SHP77 treated with DMSO at 0.1 percent for 48 hours (cell line): ENCODE data around the gene KCNK1.

Experiments used
- DNase-seq: peaks from one replicate; lab custom pipeline; 2025; lab: John Stamatoyannopoulos, UW

Gene KCNK1

GRCh38 chr1:233613252-233614172, at the start of gene KCNK1:
Gene KCNK1, plus strand, starts transcription at chr1:233614106. Its CDS starts 66 bp downstream, at chr1:233614172.
- no peak for DNase-seq

GRCh38 chr1:233565313-233565712, 48.6 kb upstream of the KCNK1 start:
- DNase-seq = no peak

- no peak for DNase-seq
These were observed 47.0 kb upstream of the KCNK1 start for GRCh38 chr1:233566886-233567285.

- DNase-seq = no peak
These were observed 44.3 kb upstream of the KCNK1 start for GRCh38 chr1:233569636-233570035.

GRCh38 chr1:233570216-233570615, 43.7 kb upstream of the KCNK1 start:
- DNase-seq = no peak

GRCh38 chr1:233570706-233571105, 43.2 kb upstream of the KCNK1 start:
- DNase-seq = no peak

- DNase-seq = no peak
These were observed 41.0 kb upstream of the KCNK1 start for GRCh38 chr1:233572896-233573295.

- DNase-seq = no peak
These were observed 38.5 kb upstream of the KCNK1 start for GRCh38 chr1:233575450-233575849.

- no peak for DNase-seq
These were observed 31.5 kb upstream of the KCNK1 start for GRCh38 chr1:233582439-233582838.

- DNase-seq = no peak
These were observed 29.5 kb upstream of the KCNK1 start for GRCh38 chr1:233584376-233584775.

GRCh38 chr1:233584931-233585330, 29.0 kb upstream of the KCNK1 start:
- no peak for DNase-seq

- DNase-seq = no peak
These were observed 27.6 kb upstream of the KCNK1 start for GRCh38 chr1:233586301-233586700.

- no peak for DNase-seq
These were observed 26.7 kb upstream of the KCNK1 start for GRCh38 chr1:233587196-233587595.

- no peak for DNase-seq
These were observed 25.7 kb upstream of the KCNK1 start for GRCh38 chr1:233587958-233588799.

GRCh38 chr1:233597489-233597901, 16.4 kb upstream of the KCNK1 start:
- DNase-seq = no peak

- no peak for DNase-seq
These were observed 14.9 kb upstream of the KCNK1 start for GRCh38 chr1:233598891-233599541.

GRCh38 chr1:233599542-233600073, 14.3 kb upstream of the KCNK1 start:
- no peak for DNase-seq

- DNase-seq = no peak
These were observed 13.4 kb upstream of the KCNK1 start for GRCh38 chr1:233600488-233600887.

GRCh38 chr1:233603478-233603877, 10.4 kb upstream of the KCNK1 start:
- DNase-seq = no peak

GRCh38 chr1:233605205-233605604, 8.7 kb upstream of the KCNK1 start:
- DNase-seq = no peak

- DNase-seq = no peak
These were observed 7.1 kb upstream of the KCNK1 start for GRCh38 chr1:233606813-233607212.
